Endothelial cell (in vitro differentiated cells): ENCODE data around the gene IP6K2. TPM values are rescaled to one million over a fixed set of nuclear protein-coding genes. Genes with fewer than 3 reads are reported as not detected.

ENCODE experiments used
- DNase-seq: peaks from one replicate; pipeline ENCODE4 v3.0.0; 2021; ENCODE audit warnings: low spot score
- H3K27ac Mint-ChIP-seq: one replicate; pipeline ENCODE4 v1.8.0; 2021; ENCODE audit warnings: mixed read lengths, inconsistent platforms; ENCODE audit not compliant: unreplicated experiment
- H3K27me3 Mint-ChIP-seq: one replicate; pipeline ENCODE4 v1.8.0; 2021; ENCODE audit warnings: mild to moderate bottlenecking, moderate library complexity, mixed read lengths, inconsistent platforms; ENCODE audit not compliant: unreplicated experiment
- H3K36me3 Mint-ChIP-seq: one replicate; pipeline ENCODE4 v1.8.0; 2021; ENCODE audit warnings: mild to moderate bottlenecking, low read depth, mixed read lengths, inconsistent platforms; ENCODE audit not compliant: unreplicated experiment
- H3K4me1 Mint-ChIP-seq: one replicate; pipeline ENCODE4 v1.8.0; 2021; ENCODE audit warnings: mild to moderate bottlenecking, mixed read lengths, inconsistent platforms; ENCODE audit not compliant: unreplicated experiment
- H3K4me3 Mint-ChIP-seq: one replicate; pipeline ENCODE4 v1.8.0; 2021; ENCODE audit warnings: mild to moderate bottlenecking, mixed read lengths, inconsistent platforms; ENCODE audit not compliant: unreplicated experiment
- H3K9me3 Mint-ChIP-seq: one replicate; pipeline ENCODE4 v1.8.0; 2021; ENCODE audit warnings: mixed read lengths, inconsistent platforms; ENCODE audit not compliant: unreplicated experiment
- CTCF ChIP-seq: fragments of 200-600 bp; sonication (generic); IDR thresholded peaks from one replicate; pipeline ENCODE4 v1.5.0; 2021; ENCODE audit warnings: antibody characterized with exemption; ENCODE audit not compliant: unreplicated experiment
- total RNA-seq: library from RNA; stranded (reverse); fragmentation: NEBNext Ultra II Directional; extraction: Animal tissue kit (Norgen Biotek cat#: 25700); gene quantifications from one replicate; pipeline ENCODE4 v1.2.1, GENCODE V29; 2021; ENCODE audit not compliant: unreplicated experiment

Gene IP6K2
- total RNA-seq, 1 donor from 2014 or later, result 87.9 TPM

- Mint-ChIP-seq H3K27me3 (peaks cover 12% of the 10 kb centered on the region), H3K9me3 (no peaks in the 10 kb centered on the region), H3K36me3 (peaks cover 24% of the 10 kb centered on the region)
Measured at GRCh38 chr3:48685603-48686511, 31.2 kb downstream of the IP6K2 start, which contains the start of gene NCKIPSD. Gene NCKIPSD, minus strand, starts transcription at chr3:48685915. Its CDS starts 108 bp downstream, at chr3:48685807.

GRCh38 chr3:48685293-48685602 lies 31.8 kb downstream of the IP6K2 start:
- TF ChIP-seq CTCF, result no peak
- no peak for DNase-seq
- peaks cover 30% of the 10 kb centered on the region for H3K36me3 Mint-ChIP-seq

More at GRCh38 chr3:48685603-48686511, 31.2 kb downstream of the IP6K2 start, which contains the start of gene NCKIPSD:
- peak within 1 kb of the TSS; percentile 64 for H3K27ac Mint-ChIP-seq
- peaks cover 28% of the 10 kb centered on the region for H3K4me1 Mint-ChIP-seq
- DNase-seq, result peak; percentile 96
- peak within 1 kb of the TSS; percentile 94 for H3K4me3 Mint-ChIP-seq
- peak; percentile 96 for TF ChIP-seq CTCF

GRCh38 chr3:48684480-48685143 lies 32.4 kb downstream of the IP6K2 start:
- no peak for TF ChIP-seq CTCF
- Mint-ChIP-seq H3K36me3 (peaks cover 29% of the 10 kb centered on the region), H3K9me3 (no peaks in the 10 kb centered on the region), H3K27me3 (peaks cover 17% of the 10 kb centered on the region), H3K27ac (peak overlapping the region; percentile 64), H3K4me1 (peaks cover 33% of the 10 kb centered on the region), H3K4me3 (peak overlapping the region; percentile 90)
- DNase-seq, result no peak

More at GRCh38 chr3:48685293-48685602, 31.8 kb downstream of the IP6K2 start:
- peaks cover 18% of the 10 kb centered on the region for H3K27me3 Mint-ChIP-seq
- H3K4me3 Mint-ChIP-seq, result peak overlapping the region; percentile 90
- H3K9me3 Mint-ChIP-seq, result no peaks in the 10 kb centered on the region
- peaks cover 33% of the 10 kb centered on the region for H3K4me1 Mint-ChIP-seq
- no peak overlapping the region for H3K27ac Mint-ChIP-seq

- DNase-seq, result no peak
- H3K9me3 Mint-ChIP-seq, result no peaks in the 10 kb centered on the region
- no peak for TF ChIP-seq CTCF
- H3K36me3 Mint-ChIP-seq, result peaks cover 33% of the 10 kb centered on the region
- peaks cover 33% of the 10 kb centered on the region for H3K4me1 Mint-ChIP-seq
- H3K27me3 Mint-ChIP-seq, result peaks cover 17% of the 10 kb centered on the region
- H3K27ac Mint-ChIP-seq, result peak overlapping the region; percentile 74
- peak overlapping the region; percentile 90 for H3K4me3 Mint-ChIP-seq
Measured at GRCh38 chr3:48684054-48684349, 33.0 kb downstream of the IP6K2 start.

- Mint-ChIP-seq H3K36me3 (peaks cover 41% of the 10 kb centered on the region), H3K27me3 (peaks cover 17% of the 10 kb centered on the region), H3K4me1 (peaks cover 33% of the 10 kb centered on the region), H3K9me3 (no peaks in the 10 kb centered on the region), H3K27ac (no peak overlapping the region), H3K4me3 (no peak overlapping the region)
- no peak for DNase-seq
- TF ChIP-seq CTCF, result no peak
Measured at GRCh38 chr3:48682786-48683185, 34.2 kb downstream of the IP6K2 start.
